ENCODE data around the gene GALP.
"Not testable (repeated sequence)": the region's sequence is repeated elsewhere in the genome, so short reads cannot be mapped to it uniquely, and the experiment has no call there.

Gene GALP

GRCh38 chr19:56199687-56200086 is 23.9 kb downstream of the GALP start:
- no peak overlapping the region for H3K4me3 ChIP-seq (ENCODE audit: control insufficient read depth, low read depth, low read length)
- TF ChIP-seq, protein P1, sequence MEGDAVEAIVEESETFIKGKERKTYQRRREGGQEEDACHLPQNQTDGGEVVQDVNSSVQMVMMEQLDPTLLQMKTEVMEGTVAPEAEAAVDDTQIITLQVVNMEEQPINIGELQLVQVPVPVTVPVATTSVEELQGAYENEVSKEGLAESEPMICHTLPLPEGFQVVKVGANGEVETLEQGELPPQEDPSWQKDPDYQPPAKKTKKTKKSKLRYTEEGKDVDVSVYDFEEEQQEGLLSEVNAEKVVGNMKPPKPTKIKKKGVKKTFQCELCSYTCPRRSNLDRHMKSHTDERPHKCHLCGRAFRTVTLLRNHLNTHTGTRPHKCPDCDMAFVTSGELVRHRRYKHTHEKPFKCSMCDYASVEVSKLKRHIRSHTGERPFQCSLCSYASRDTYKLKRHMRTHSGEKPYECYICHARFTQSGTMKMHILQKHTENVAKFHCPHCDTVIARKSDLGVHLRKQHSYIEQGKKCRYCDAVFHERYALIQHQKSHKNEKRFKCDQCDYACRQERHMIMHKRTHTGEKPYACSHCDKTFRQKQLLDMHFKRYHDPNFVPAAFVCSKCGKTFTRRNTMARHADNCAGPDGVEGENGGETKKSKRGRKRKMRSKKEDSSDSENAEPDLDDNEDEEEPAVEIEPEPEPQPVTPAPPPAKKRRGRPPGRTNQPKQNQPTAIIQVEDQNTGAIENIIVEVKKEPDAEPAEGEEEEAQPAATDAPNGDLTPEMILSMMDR (IDR thresholded peaks at IDR 0.05; ENCODE audit: control insufficient read depth, insufficient read depth, low read depth, low read length, missing control alignments): no peak
- DNase-seq (ENCODE audit: low read depth): no peak

- no peak for DNase-seq (ENCODE audit: low read depth)
- no peak within 1 kb of the TSS for H3K4me3 ChIP-seq (ENCODE audit: control insufficient read depth, low read depth, low read length)
- TF ChIP-seq, protein P1 (IDR thresholded peaks at IDR 0.05; ENCODE audit: control insufficient read depth, insufficient read depth, low read depth, low read length, missing control alignments): no peak
Measured at GRCh38 chr19:56201973-56202372, 26.2 kb downstream of the GALP start, which contains the start of gene ZSCAN5C. ZSCAN5C (plus strand) TSS chr19:56202273; CDS start chr19:56205914, 3,641 bp downstream.

DNA sequence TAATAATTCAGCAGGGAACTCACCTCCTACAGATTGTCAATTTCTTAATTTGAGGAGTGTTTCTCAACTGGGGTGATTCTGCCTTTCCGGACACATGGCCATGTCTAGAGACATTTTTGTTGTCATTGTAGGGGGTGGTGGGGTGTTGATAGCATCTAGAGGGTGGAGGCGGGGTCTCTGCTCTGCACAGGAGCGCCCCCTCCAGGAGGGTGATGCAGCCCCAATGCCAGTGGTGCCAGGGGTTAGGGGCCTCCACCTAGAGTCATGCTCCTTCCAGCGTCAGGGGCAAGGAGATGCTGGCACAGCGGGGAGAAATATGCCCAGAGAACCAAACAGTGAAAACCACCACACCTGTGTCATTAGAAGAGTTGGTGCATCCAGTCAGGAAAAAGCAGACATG is 31.8 kb downstream of the GALP start:
- not testable (repeated sequence) for H3K4me3 ChIP-seq (ENCODE audit: control insufficient read depth, low read depth, low read length); DNase-seq (ENCODE audit: low read depth)

DNA sequence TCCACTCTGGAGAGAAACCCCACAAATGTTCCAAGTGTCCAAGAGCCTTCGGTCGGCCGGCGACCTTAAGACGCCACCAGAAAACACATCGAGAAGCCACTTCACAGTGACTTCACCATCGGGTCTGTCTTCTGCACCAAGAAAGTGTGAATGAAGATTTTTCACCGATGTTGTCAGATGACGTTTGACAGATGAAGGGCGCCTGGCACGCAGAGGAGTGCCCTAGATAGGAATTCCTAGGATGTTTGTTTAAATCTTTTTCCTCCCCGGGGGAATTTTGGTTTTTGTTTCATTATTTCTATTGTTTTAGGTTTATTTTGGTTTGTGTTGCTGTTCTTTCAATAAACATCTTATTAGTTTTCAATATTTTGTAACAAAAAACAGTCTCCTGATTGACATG is 33.3 kb downstream of the GALP start:
- no peak overlapping the region for H3K4me3 ChIP-seq (ENCODE audit: control insufficient read depth, low read depth, low read length)
- DNase-seq (ENCODE audit: low read depth): no peak
- TF ChIP-seq, protein P1 (IDR thresholded peaks at IDR 0.05; ENCODE audit: control insufficient read depth, insufficient read depth, low read depth, low read length, missing control alignments): no peak

DNA sequence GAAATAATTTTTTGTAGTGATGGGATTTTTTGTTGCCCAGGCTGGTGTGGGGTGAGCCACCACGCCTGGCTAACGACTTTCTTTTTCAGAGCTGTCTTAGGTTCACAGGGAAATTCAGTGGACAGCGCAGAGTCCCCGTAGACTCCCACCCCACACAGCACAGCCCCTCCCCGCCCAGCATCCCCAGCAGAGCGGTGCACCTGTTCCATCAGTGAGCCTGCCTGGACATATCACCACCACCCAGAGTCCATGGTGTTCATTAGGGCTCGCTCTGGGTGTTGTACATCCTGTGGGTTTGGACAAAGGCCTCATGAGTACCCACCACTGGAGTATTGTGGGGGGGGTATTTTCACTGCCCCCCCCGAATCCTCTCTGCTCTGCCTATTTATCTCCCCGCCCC is 34.2 kb downstream of the GALP start:
- not testable (repeated sequence) for H3K4me3 ChIP-seq (ENCODE audit: control insufficient read depth, low read depth, low read length); DNase-seq (ENCODE audit: low read depth)

DNA sequence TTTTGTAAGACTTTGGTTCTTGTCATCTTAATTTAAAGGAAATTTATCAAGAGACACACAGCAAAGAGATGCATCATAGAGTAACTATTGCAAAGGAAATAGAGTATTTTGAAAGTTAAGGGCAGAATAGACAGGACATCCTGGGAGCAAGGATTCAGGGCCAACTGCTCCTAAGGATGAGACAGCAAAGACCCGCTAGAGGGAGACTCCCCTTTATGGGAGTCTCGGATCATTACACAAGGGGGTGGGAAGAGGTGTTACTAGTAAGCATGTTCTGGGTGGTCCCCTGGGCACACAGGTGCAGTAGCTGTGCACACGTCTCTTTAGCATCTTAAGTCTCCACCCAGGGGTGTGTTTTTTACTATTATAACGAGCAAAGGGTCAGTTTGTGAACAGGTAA is 35.9 kb downstream of the GALP start:
- TF ChIP-seq, protein P1 (IDR thresholded peaks at IDR 0.05; ENCODE audit: control insufficient read depth, insufficient read depth, low read depth, low read length, missing control alignments): no peak
- DNase-seq (ENCODE audit: low read depth): no peak
- no peak overlapping the region for H3K4me3 ChIP-seq (ENCODE audit: control insufficient read depth, low read depth, low read length)

DNA sequence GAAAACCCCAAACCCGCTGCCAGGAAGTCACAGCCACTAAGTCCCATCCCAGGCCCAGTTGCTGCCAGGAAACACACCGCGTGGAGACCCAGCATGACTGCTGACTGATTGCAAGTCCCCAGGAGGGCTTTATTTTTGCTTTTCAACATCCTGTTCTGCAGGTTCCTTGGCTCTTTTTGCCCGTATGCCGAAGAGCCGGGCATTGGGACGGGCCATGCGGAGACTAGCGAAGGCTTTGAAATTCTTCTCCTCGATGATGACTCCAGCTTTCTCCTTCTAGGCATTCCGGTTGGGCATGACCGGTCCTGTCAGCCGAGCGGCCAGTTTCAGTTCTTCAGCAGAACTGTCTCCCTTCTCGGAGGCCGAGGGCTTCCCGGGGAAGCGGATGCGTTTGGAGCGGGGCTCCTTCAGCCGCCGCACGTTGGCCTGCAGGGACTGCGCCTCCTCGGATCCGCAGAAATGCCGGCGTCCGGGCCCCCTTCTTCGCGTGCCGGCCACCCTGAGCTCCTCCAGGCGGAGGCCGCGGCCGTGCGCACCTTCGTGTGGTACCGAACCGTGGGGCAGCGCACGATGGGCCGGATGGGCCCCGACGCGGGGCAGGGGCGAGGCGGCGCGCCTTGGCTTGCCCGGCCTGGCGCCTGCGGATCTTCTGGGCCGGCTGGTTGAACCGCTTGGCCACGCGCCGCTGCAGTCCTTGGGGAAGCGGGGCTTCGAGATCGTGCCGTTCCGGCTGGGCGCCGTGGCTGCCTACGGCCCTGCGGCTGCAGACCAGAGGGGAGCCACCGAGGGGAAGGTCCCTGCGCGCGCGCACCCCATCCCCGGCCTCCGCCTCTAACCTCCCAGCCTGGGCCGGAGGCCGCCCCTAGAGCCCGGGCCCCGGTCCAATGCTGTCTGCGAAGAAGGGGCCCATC is 41.5 kb downstream of the GALP start:
- H3K4me3 ChIP-seq (ENCODE audit: control insufficient read depth, low read depth, low read length): peak overlapping the region; percentile 19
- TF ChIP-seq, protein P1 (IDR thresholded peaks at IDR 0.05; ENCODE audit: control insufficient read depth, insufficient read depth, low read depth, low read length, missing control alignments): no peak
- peak; percentile 1 for DNase-seq (ENCODE audit: low read depth)
